ENCODE results near the gene HPSE. TPM values are rescaled to one million over a fixed set of nuclear protein-coding genes. Genes with fewer than 3 reads are reported as not detected.

The HPSE gene
- polyA plus RNA-seq, 1 donor from 2014 or later, result 0.16 TPM

GRCh38 chr4:83251447-83251830 is 83.2 kb downstream of the HPSE start:
- Histone ChIP-seq H2AFZ (ENCODE audit: low read depth, low read length) (no peak overlapping the region), H3K4me2 (ENCODE audit: low read length) (no peak overlapping the region), H3K4me3 (ENCODE audit: low read length) (no peak overlapping the region), H3K79me2 (replicated peaks; ENCODE audit: insufficient read depth, low read length) (no peaks in the 10 kb centered on the region), H3K9ac (ENCODE audit: low read length) (no peak overlapping the region), H3K27ac (ENCODE audit: low read length) (no peak overlapping the region), H3K9me3 (ENCODE audit: low read length) (no peaks in the 10 kb centered on the region), H3F3A (ENCODE audit: insufficient read depth, low read length, poor library complexity, severe bottlenecking) (no peaks in the 10 kb centered on the region), H4K20me1 (ENCODE audit: insufficient read depth) (no peaks in the 10 kb centered on the region), H3K36me3 (ENCODE audit: insufficient read depth, low read length) (no peaks in the 10 kb centered on the region), H3K9me2 (ENCODE audit: insufficient read depth, low read length) (no peaks in the 10 kb centered on the region), H3K27me3 (ENCODE audit: insufficient read depth, low read depth, low read length) (no peaks in the 10 kb centered on the region)
- TF ChIP-seq REST (IDR thresholded peaks at IDR 0.05; ENCODE audit: borderline replicate concordance) (no peak), EZH2 (IDR thresholded peaks at IDR 0.05; ENCODE audit: borderline replicate concordance, insufficient read depth, low read length, poor library complexity, severe bottlenecking) (no peak), POLR2AphosphoS5 (IDR thresholded peaks at IDR 0.05) (no peak), TAF1 (IDR thresholded peaks at IDR 0.05; ENCODE audit: low read depth) (no peak), SMC3 (conservative IDR thresholded peaks at IDR 0.05; ENCODE audit: poor library complexity) (no peak), MXI1 (conservative IDR thresholded peaks at IDR 0.05; ENCODE audit: poor library complexity, severe bottlenecking) (no peak), RAD21 (conservative IDR thresholded peaks at IDR 0.05) (no peak), EP300 (conservative IDR thresholded peaks at IDR 0.05; ENCODE audit: poor library complexity, severe bottlenecking) (no peak), CTCF (IDR thresholded peaks at IDR 0.05; ENCODE audit: poor library complexity, severe bottlenecking) (no peak)

GRCh38 chr4:83250687-83251446 is 83.8 kb downstream of the HPSE start:
- Histone ChIP-seq H3K9me3 (ENCODE audit: low read length) (no peaks in the 10 kb centered on the region), H4K20me1 (ENCODE audit: insufficient read depth) (no peaks in the 10 kb centered on the region), H3K9ac (ENCODE audit: low read length) (no peak overlapping the region), H3K36me3 (ENCODE audit: insufficient read depth, low read length) (no peaks in the 10 kb centered on the region), H3K9me2 (ENCODE audit: insufficient read depth, low read length) (no peaks in the 10 kb centered on the region), H3K4me3 (ENCODE audit: low read length) (no peak overlapping the region), H3K27me3 (ENCODE audit: insufficient read depth, low read depth, low read length) (no peaks in the 10 kb centered on the region), H3F3A (ENCODE audit: insufficient read depth, low read length, poor library complexity, severe bottlenecking) (no peaks in the 10 kb centered on the region), H2AFZ (ENCODE audit: low read depth, low read length) (no peak overlapping the region), H3K4me2 (ENCODE audit: low read length) (no peak overlapping the region), H3K79me2 (replicated peaks; ENCODE audit: insufficient read depth, low read length) (no peaks in the 10 kb centered on the region), H3K27ac (ENCODE audit: low read length) (no peak overlapping the region)
- TF ChIP-seq EP300 (conservative IDR thresholded peaks at IDR 0.05; ENCODE audit: poor library complexity, severe bottlenecking), result no peak
- TF ChIP-seq RAD21 (conservative IDR thresholded peaks at IDR 0.05), result no peak
- no peak for TF ChIP-seq MXI1 (conservative IDR thresholded peaks at IDR 0.05; ENCODE audit: poor library complexity, severe bottlenecking)
- no peak for TF ChIP-seq CTCF (IDR thresholded peaks at IDR 0.05; ENCODE audit: poor library complexity, severe bottlenecking)
